Mesendoderm (in vitro differentiated cells): Measurements from ENCODE around the gene TRAPPC2L.
A peak's percentile ranks its signal among the peaks of the same experiment; 100 is the strongest.

Experiments used
- DNase-seq: peaks from one replicate; pipeline ENCODE4 v3.0.0; 2013
- H2AK5ac ChIP-seq: 2 replicates; pipeline ENCODE4 v1.6.1; 2013; ENCODE audit warnings: low read length, inconsistent platforms
- H2BK120ac ChIP-seq: 2 replicates; pipeline ENCODE4 v1.6.1; 2013; ENCODE audit warnings: low read depth, mild to moderate bottlenecking, low read length, moderate library complexity, mixed read lengths
- H2BK15ac ChIP-seq: replicated peaks from 2 replicates; pipeline ENCODE4 v1.6.1; 2013; ENCODE audit warnings: low read depth, mild to moderate bottlenecking, moderate library complexity
- H2BK5ac ChIP-seq: 2 replicates; pipeline ENCODE4 v1.6.1; 2013; ENCODE audit warnings: low read length, inconsistent platforms
- H3K18ac ChIP-seq: 2 replicates; pipeline ENCODE4 v1.6.1; 2013; ENCODE audit warnings: mild to moderate bottlenecking, low read length, mixed read lengths
- H3K23ac ChIP-seq: one replicate; pipeline ENCODE4 v1.6.1; 2013; ENCODE audit warnings: low read length
- H3K27ac ChIP-seq: 2 replicates; pipeline ENCODE4 v1.5.1; 2013; ENCODE audit warnings: low read depth, mild to moderate bottlenecking, inconsistent platforms, low read length, moderate library complexity
- H3K27me3 ChIP-seq: 2 replicates; pipeline ENCODE4 v1.6.1; 2013; ENCODE audit warnings: low read length, control low read depth, mild to moderate bottlenecking, inconsistent platforms; ENCODE audit not compliant: insufficient read depth, poor library complexity
- H3K36me3 ChIP-seq: 2 replicates; pipeline ENCODE4 v1.6.1; 2013; ENCODE audit warnings: low read length, inconsistent platforms; ENCODE audit not compliant: control insufficient read depth, insufficient read depth
- H3K4ac ChIP-seq: one replicate; pipeline ENCODE4 v1.6.1; 2013; ENCODE audit warnings: low read depth, mild to moderate bottlenecking, low read length, moderate library complexity
- H3K4me1 ChIP-seq: 2 replicates; pipeline ENCODE4 v1.6.1; 2013; ENCODE audit warnings: low read depth, low read length, inconsistent platforms; ENCODE audit not compliant: control insufficient read depth
- H3K4me2 ChIP-seq: 2 replicates; pipeline ENCODE4 v1.6.1; 2013; ENCODE audit warnings: low read length
- H3K4me3 ChIP-seq: 2 replicates; pipeline ENCODE4 v1.5.1; 2013; ENCODE audit warnings: mild to moderate bottlenecking, low read length
- H3K56ac ChIP-seq: one replicate; pipeline ENCODE4 v1.6.1; 2013; ENCODE audit warnings: low read length
- H3K79me1 ChIP-seq: 2 replicates; pipeline ENCODE4 v1.6.1; 2013; ENCODE audit warnings: low read length, inconsistent platforms
- H3K79me2 ChIP-seq: 2 replicates; pipeline ENCODE4 v1.6.1; 2013; ENCODE audit warnings: mild to moderate bottlenecking, low read length; ENCODE audit not compliant: control insufficient read depth, insufficient read depth
- H3K9ac ChIP-seq: 2 replicates; pipeline ENCODE4 v1.6.1; 2013; ENCODE audit warnings: low read length, inconsistent platforms
- H4K5ac ChIP-seq: one replicate; pipeline ENCODE4 v1.6.1; 2013; ENCODE audit warnings: low read length
- H4K8ac ChIP-seq: one replicate; pipeline ENCODE4 v1.6.1; 2013; ENCODE audit warnings: low read depth, mild to moderate bottlenecking, control low read depth, low read length, moderate library complexity
- WGBS: extraction: QIAGEN DNeasy Blood & Tissue Kit; methylation state at CpG from one replicate; pipeline ENCODE4 v1.1.7; 2013; ENCODE audit warnings: low lambda C conversion rate, missing lambda C conversion rate; ENCODE audit not compliant: insufficient coverage; ENCODE audit errors: extremely low coverage; 5-methylcytosine and 5-hydroxymethylcytosine counted together

TRAPPC2L gene

GRCh38 chr16:88813269-88814143 lies 43.4 kb upstream of the TRAPPC2L start:
- Histone ChIP-seq H3K27me3 (no peaks in the 10 kb centered on the region), H3K4ac (peak overlapping the region; percentile 40), H3K23ac (no peak overlapping the region), H2AK5ac (no peak overlapping the region), H3K9ac (no peak overlapping the region), H3K36me3 (peaks cover 4% of the 10 kb centered on the region), H3K56ac (peak overlapping the region; percentile 67), H4K5ac (no peak overlapping the region), H2BK15ac (no peak overlapping the region), H2BK5ac (no peak overlapping the region), H3K4me1 (no peaks in the 10 kb centered on the region), H2BK120ac (no peak overlapping the region), H4K8ac (no peak overlapping the region), H3K27ac (no peak overlapping the region), H3K4me3 (no peak overlapping the region), H3K79me2 (peaks cover 19% of the 10 kb centered on the region), H3K4me2 (no peak overlapping the region), H3K18ac (no peak overlapping the region), H3K79me1 (peaks cover 5% of the 10 kb centered on the region)
- WGBS: no CpG with 5 or more reads among the region's 26 CpGs
- DNase-seq: no peak

- H2BK15ac ChIP-seq: no peak overlapping the region
- H2AK5ac ChIP-seq: no peak overlapping the region
- no peaks in the 10 kb centered on the region for H3K4me1 ChIP-seq
- no peaks in the 10 kb centered on the region for H3K27me3 ChIP-seq
- peaks cover 2% of the 10 kb centered on the region for H3K36me3 ChIP-seq
- H3K79me1 ChIP-seq: peaks cover 5% of the 10 kb centered on the region
- H4K8ac ChIP-seq: no peak overlapping the region
- H2BK120ac ChIP-seq: no peak overlapping the region
- H3K27ac ChIP-seq: no peak overlapping the region
- peaks cover 19% of the 10 kb centered on the region for H3K79me2 ChIP-seq
- H3K56ac ChIP-seq: no peak overlapping the region
- no peak for DNase-seq
- no peak overlapping the region for H3K23ac ChIP-seq
- no CpG with 5 or more reads among the region's 13 CpGs for WGBS
- no peak overlapping the region for H2BK5ac ChIP-seq
- no peak overlapping the region for H3K4me3 ChIP-seq
- H3K4me2 ChIP-seq: no peak overlapping the region
- H3K18ac ChIP-seq: no peak overlapping the region
- H3K4ac ChIP-seq: no peak overlapping the region
- no peak overlapping the region for H4K5ac ChIP-seq
- H3K9ac ChIP-seq: no peak overlapping the region
These were observed 42.8 kb upstream of the TRAPPC2L start for GRCh38 chr16:88814144-88814502.

GRCh38 chr16:88815227-88815626 lies 41.7 kb upstream of the TRAPPC2L start:
- no CpG with 5 or more reads among the region's 10 CpGs for WGBS

GRCh38 chr16:88815901-88816589 lies 40.9 kb upstream of the TRAPPC2L start:
- Histone ChIP-seq H4K5ac (no peak overlapping the region), H3K18ac (no peak overlapping the region), H3K4me3 (no peak overlapping the region), H3K36me3 (no peaks in the 10 kb centered on the region), H2AK5ac (no peak overlapping the region), H3K79me1 (no peaks in the 10 kb centered on the region), H2BK5ac (no peak overlapping the region), H2BK15ac (no peak overlapping the region), H3K56ac (no peak overlapping the region), H2BK120ac (no peak overlapping the region), H3K79me2 (peaks cover 6% of the 10 kb centered on the region), H3K4me2 (no peak overlapping the region), H3K27me3 (no peaks in the 10 kb centered on the region), H3K9ac (no peak overlapping the region), H3K4me1 (no peaks in the 10 kb centered on the region), H4K8ac (no peak overlapping the region), H3K23ac (no peak overlapping the region), H3K27ac (no peak overlapping the region), H3K4ac (no peak overlapping the region)
- no peak for DNase-seq
- WGBS: no CpG with 5 or more reads among the region's 19 CpGs

More at GRCh38 chr16:88815227-88815626, 41.7 kb upstream of the TRAPPC2L start:
- Histone ChIP-seq H2BK15ac (no peak overlapping the region), H3K79me1 (peaks cover 3% of the 10 kb centered on the region), H3K79me2 (peaks cover 14% of the 10 kb centered on the region), H3K18ac (no peak overlapping the region), H2BK5ac (no peak overlapping the region), H3K27ac (no peak overlapping the region), H4K8ac (no peak overlapping the region), H3K36me3 (no peaks in the 10 kb centered on the region), H2AK5ac (no peak overlapping the region), H3K23ac (no peak overlapping the region), H3K27me3 (no peaks in the 10 kb centered on the region), H3K56ac (no peak overlapping the region), H4K5ac (no peak overlapping the region), H2BK120ac (no peak overlapping the region), H3K4me2 (no peak overlapping the region), H3K4ac (no peak overlapping the region), H3K9ac (no peak overlapping the region), H3K4me3 (no peak overlapping the region), H3K4me1 (no peaks in the 10 kb centered on the region)
- no peak for DNase-seq

- no peak overlapping the region for H3K23ac ChIP-seq
- WGBS: no CpG with 5 or more reads among the region's 41 CpGs
- no peak overlapping the region for H2AK5ac ChIP-seq
- no peak overlapping the region for H4K5ac ChIP-seq
- no peak overlapping the region for H3K27ac ChIP-seq
- H4K8ac ChIP-seq: no peak overlapping the region
- no peaks in the 10 kb centered on the region for H3K4me1 ChIP-seq
- no peak for DNase-seq
- no peak overlapping the region for H3K4ac ChIP-seq
- no peak overlapping the region for H3K56ac ChIP-seq
- H3K36me3 ChIP-seq: no peaks in the 10 kb centered on the region
- no peak overlapping the region for H2BK5ac ChIP-seq
- no peak overlapping the region for H2BK15ac ChIP-seq
- no peaks in the 10 kb centered on the region for H3K79me1 ChIP-seq
- no peak overlapping the region for H3K4me3 ChIP-seq
- H3K4me2 ChIP-seq: no peak overlapping the region
- H3K79me2 ChIP-seq: no peaks in the 10 kb centered on the region
- H2BK120ac ChIP-seq: no peak overlapping the region
- no peak overlapping the region for H3K9ac ChIP-seq
- no peak overlapping the region for H3K18ac ChIP-seq
- no peaks in the 10 kb centered on the region for H3K27me3 ChIP-seq
These were observed 40.0 kb upstream of the TRAPPC2L start for GRCh38 chr16:88816736-88817535.
